ENCODE measurements around the gene GPR34.

GRCh38 chrX:41705680-41706374 is 17.1 kb downstream of the GPR34 start:
- TF ChIP-seq CTCF (IDR thresholded peaks at IDR 0.05) (no peak), POLR2A (IDR thresholded peaks at IDR 0.05) (no peak)
